Tibial artery (tissue), 4 donors: ENCODE measurements around the gene ZMYND12.
A peak's percentile ranks its signal among the peaks of the same experiment; 100 is the strongest.

ENCODE experiments used
- DNase-seq, 2 donors: peaks; one replicate each; pipeline ENCODE4 v3.0.0-alpha.2; 2019
- H3K27ac ChIP-seq, 2 donors: fragments of 200-600 bp; sonication (generic) in 1 of 2; 1 replicate in 1 of 2; 2 replicates in 1 of 2; pipeline ENCODE4 v1.5.1; 2018 to 2019; ENCODE audit warnings: mild to moderate bottlenecking in 1 of 2
- H3K27me3 ChIP-seq, 2 donors: fragments of 200-600 bp; sonication (generic) in 1 of 2; one replicate each; pipeline versions ENCODE4 v1.5.1 to v1.6.0; 2016 to 2019
- H3K36me3 ChIP-seq, 3 donors: fragments of 200-600 bp; sonication (generic) in 2 of 3; one replicate each; pipeline ENCODE4 v1.5.1; 2016 to 2019; ENCODE audit warnings: mild to moderate bottlenecking in 2 of 3
- H3K4me1 ChIP-seq, 4 donors: fragments of 200-600 bp; sonication (generic) in 2 of 4; 1 replicate in 3 of 4; 2 replicates in 1 of 4; pipeline ENCODE4 v1.5.1; 2016 to 2019
- H3K4me3 ChIP-seq, 2 donors: fragments of 200-600 bp; sonication (generic) in 1 of 2; 1 replicate in 1 of 2; 2 replicates in 1 of 2; pipeline ENCODE4 v1.5.1; 2018 to 2019; ENCODE audit warnings: mild to moderate bottlenecking in 2 of 2
- H3K9me3 ChIP-seq, 3 donors: fragments of 200-600 bp; sonication (generic) in 1 of 3; one replicate each; pipeline ENCODE4 v1.5.1; 2016 to 2019
- intact Hi-C: fragments of 100-400 bp; cut with DNase I; formaldehyde crosslinking; loops from one replicate; pipeline ENCODE4 v1.15.0; 2023; ENCODE audit warnings: low total_unique reads
- TF ChIP-seq, protein P1 (sequence below), 2 experiments: fragments of 200-600 bp in 1 of 2; fragments of 450-650 bp in 1 of 2; IDR thresholded peaks; one replicate each; pipeline ENCODE4 v1.5.1; 2017 to 2019; ENCODE audit warnings: antibody characterized with exemption in 2 of 2, mild to moderate bottlenecking in 1 of 2, moderate library complexity in 1 of 2

The ZMYND12 gene

DNA sequence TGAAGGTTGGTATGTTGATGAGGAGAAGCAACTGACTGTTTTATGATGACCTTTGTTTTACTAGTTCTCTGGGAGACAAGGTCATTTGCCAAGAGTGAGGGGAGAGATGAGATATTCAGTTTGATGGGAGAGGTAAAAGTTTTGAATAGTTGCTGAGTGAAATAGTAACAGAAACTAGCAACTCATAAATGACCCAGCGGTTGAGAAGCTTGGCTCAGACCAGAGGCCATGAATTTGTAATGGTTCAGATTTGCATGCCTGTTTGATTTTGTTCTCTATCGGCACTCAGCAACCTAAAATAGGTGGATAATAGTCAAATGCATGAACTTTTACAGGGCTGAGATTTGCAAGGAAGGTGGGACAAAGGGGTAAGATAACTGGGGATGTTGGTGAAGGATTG is 13.9 kb upstream of the ZMYND12 start:
- Histone ChIP-seq H3K27me3 (no peaks in the 10 kb centered on the region), H3K4me3 (no peak overlapping the region), H3K4me1 (no peaks in the 10 kb centered on the region), H3K27ac (no peak overlapping the region), H3K9me3 (no peaks in the 10 kb centered on the region), H3K36me3 (peaks cover 0 to 5% (median 0%) of the 10 kb centered on the region in 3 donors)
- TF ChIP-seq, protein P1, sequence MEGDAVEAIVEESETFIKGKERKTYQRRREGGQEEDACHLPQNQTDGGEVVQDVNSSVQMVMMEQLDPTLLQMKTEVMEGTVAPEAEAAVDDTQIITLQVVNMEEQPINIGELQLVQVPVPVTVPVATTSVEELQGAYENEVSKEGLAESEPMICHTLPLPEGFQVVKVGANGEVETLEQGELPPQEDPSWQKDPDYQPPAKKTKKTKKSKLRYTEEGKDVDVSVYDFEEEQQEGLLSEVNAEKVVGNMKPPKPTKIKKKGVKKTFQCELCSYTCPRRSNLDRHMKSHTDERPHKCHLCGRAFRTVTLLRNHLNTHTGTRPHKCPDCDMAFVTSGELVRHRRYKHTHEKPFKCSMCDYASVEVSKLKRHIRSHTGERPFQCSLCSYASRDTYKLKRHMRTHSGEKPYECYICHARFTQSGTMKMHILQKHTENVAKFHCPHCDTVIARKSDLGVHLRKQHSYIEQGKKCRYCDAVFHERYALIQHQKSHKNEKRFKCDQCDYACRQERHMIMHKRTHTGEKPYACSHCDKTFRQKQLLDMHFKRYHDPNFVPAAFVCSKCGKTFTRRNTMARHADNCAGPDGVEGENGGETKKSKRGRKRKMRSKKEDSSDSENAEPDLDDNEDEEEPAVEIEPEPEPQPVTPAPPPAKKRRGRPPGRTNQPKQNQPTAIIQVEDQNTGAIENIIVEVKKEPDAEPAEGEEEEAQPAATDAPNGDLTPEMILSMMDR (IDR thresholded peaks at IDR 0.05) = no peak
- no peak for DNase-seq
- intact Hi-C loops = loop anchor here (10.0 kb wide), 1 partner anchor 135 kb away; the partner anchor contains the start of gene FOXJ3

DNA sequence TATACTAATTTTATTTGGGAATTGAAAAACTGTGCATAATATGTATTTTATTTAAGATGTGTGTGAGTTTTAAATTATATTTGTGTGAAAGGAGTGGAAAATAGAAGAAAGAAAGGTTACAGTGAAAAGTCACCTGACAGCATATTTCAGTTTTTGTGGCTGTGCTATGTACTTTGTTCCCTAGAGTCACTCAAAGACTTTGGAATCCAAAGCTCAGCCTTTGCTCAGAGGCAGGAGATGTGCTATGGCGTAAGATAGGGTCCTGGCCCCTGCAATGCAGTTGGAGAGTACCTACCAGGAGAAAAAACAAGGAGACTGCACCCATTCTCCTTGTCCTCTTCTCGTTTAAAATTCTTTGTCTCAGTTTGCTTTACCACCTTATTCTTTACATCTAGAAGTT is 10.2 kb upstream of the ZMYND12 start:
- intact Hi-C loops = loop anchor here (10.0 kb wide), 1 partner anchor 131 kb away; the partner anchor contains the start of gene FOXJ3
- no peak overlapping the region for H3K27ac ChIP-seq

DNA sequence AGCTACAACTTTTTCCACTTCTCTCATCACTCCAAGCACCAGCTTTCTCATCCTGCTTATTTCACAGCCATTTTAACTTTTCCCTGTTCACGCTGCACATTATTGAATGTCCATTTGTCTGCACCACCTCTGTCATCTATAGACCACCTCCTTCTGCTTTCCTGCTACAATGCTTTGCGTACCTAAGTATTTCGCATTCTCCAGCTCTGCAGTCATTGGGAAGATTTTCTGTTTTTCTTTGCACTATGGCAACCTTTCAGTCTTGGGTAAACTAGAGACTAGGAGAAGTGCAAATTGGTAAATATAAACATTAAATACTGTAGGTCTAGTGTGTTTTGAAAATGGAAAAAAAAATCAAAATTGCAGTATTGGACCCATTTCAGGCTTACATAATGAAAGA is 8.1 kb upstream of the ZMYND12 start:
- intact Hi-C loops = loop anchor here (10.0 kb wide), 1 partner anchor 129 kb away; the partner anchor contains the start of gene FOXJ3
- Histone ChIP-seq H3K27me3 (no peaks in the 10 kb centered on the region), H3K27ac (peak overlapping the region in 1 of 2 donors; percentile 52), H3K9me3 (no peaks in the 10 kb centered on the region), H3K4me1 (peaks cover 0 to 22% (median 9%) of the 10 kb centered on the region in 4 donors), H3K4me3 (peak overlapping the region; percentile 62 to 69), H3K36me3 (peaks cover 0 to 23% (median 15%) of the 10 kb centered on the region in 3 donors)
- TF ChIP-seq, protein P1 (IDR thresholded peaks at IDR 0.05) = no peak
- DNase-seq = no peak

More for the DNA sequence above, 10.2 kb upstream of the ZMYND12 start:
- Histone ChIP-seq H3K4me1 (peaks cover 0 to 22% (median 9%) of the 10 kb centered on the region in 4 donors), H3K27me3 (no peaks in the 10 kb centered on the region), H3K36me3 (peaks cover 0 to 4% (median 2%) of the 10 kb centered on the region in 3 donors), H3K9me3 (no peaks in the 10 kb centered on the region), H3K4me3 (no peak overlapping the region)
- DNase-seq = no peak
- TF ChIP-seq, protein P1 (IDR thresholded peaks at IDR 0.05) = no peak

DNA sequence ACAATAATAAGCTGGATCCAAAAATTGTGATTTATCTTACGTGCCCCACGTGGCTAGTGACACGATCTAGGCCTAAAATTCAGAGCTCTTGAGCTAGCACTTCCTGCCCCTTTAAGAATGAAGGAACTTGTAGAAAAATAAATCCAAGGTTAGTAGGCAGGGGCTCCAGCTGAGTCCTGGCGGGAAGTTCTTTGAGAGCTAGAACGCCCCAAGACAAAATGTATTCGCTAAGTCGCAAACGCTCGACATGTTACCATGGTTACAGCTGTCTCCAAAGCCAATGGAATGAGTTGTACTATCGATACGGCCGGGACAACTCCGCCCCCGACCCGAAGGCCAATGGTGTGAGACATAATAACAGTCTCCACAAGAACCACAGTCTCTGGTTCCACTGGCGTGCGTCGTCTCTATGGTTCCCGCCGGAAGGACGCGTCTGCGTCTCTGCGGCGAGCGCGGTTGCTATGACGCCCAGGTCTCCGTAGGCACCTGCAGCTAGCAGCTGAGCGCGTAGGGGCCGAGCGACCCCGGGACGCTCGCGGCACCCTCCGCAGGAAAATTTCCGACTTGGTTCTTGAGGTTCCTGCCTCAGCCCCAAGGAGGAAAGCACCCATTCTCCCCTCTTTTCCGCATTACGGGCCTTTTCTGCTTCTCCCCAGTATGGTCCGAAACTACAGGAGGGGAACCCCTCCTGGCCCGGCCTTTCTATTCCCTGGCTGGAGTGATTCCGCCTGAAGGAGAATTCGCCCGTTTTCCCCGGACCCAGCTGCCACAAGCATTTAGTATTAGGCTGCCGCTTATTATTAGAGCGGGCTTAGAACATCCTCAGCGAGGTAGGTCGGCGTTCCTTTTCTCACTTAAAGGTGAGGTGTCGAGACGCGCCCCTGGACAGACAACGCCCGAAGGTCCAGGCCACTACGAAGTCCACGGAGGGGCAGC is 7.3 kb upstream of the ZMYND12 start, which contains the start of gene CCDC30:
TSS of gene CCDC30 (plus strand) at position 459 of the 936 bp plus-strand sequence. CDS start 17,266 bp downstream, outside the sequence.
- H3K4me3 ChIP-seq = peak within 1 kb of the TSS; percentile 62 to 69
- peak; percentile 97 to 99 for DNase-seq
- intact Hi-C loops = loop anchor here (10.0 kb wide), 1 partner anchor 128 kb away; the partner anchor contains the start of gene FOXJ3
- H3K27me3 ChIP-seq = no peaks in the 10 kb centered on the region
- TF ChIP-seq, protein P1 (IDR thresholded peaks at IDR 0.05) = peak in 1 of 2 experiments; percentile 24
- peak within 1 kb of the TSS; percentile 39 to 52 for H3K27ac ChIP-seq
- H3K9me3 ChIP-seq = no peaks in the 10 kb centered on the region
- peaks cover 0 to 27% (median 9%) of the 10 kb centered on the region in 4 donors for H3K4me1 ChIP-seq
- H3K36me3 ChIP-seq = peaks cover 0 to 27% (median 15%) of the 10 kb centered on the region in 3 donors

DNA sequence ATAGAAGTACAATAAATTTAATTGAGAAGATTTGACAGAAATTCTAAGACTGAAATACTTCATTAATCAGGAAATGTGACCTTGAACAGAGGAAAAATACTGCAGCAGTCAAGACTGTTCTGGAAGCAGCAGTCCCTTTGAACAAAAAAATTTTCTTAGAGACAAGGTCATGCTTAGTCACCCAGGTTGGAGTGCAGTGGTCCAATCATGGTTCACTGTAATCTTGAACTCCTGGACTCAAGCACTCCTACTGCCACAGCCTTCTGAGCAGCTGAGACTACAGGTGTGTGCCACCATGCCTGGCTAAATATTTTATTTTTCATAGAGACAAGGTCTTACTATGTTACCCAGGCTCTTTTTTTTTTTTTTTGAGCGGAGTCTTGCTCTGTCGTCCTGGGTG is 5.4 kb upstream of the ZMYND12 start:
- Histone ChIP-seq H3K4me1 (peaks cover 0 to 41% (median 18%) of the 10 kb centered on the region in 4 donors), H3K9me3 (no peaks in the 10 kb centered on the region), H3K4me3 (no peak overlapping the region), H3K27ac (no peak overlapping the region), H3K36me3 (peaks cover 0 to 27% (median 15%) of the 10 kb centered on the region in 3 donors), H3K27me3 (no peaks in the 10 kb centered on the region)
- DNase-seq = no peak
- intact Hi-C loops = loop anchor here (10.0 kb wide), 1 partner anchor 126 kb away; the partner anchor contains the start of gene FOXJ3
- TF ChIP-seq, protein P1 (IDR thresholded peaks at IDR 0.05) = no peak
